Endothelial cell of umbilical vein (primary cell): ENCODE data around the gene NT5C1A. TPM values are rescaled to one million over a fixed set of nuclear protein-coding genes. Genes with fewer than 3 reads are reported as not detected.

Experiments used
- BruUV-seq: library from RNA; stranded (reverse); fragments of 400-500 nt; replicated peaks from 2 replicates; lab custom pipeline; 2021; lab: Mats Ljungman, UMichigan
- CTCF ChIA-PET: fragments of 300-600, 350-600 bp; sonication (Branson Sonifier 250); formaldehyde crosslinking; loops from one replicate; lab custom pipeline; 2021; ENCODE audit warnings: antibody characterized with exemption, inconsistent platforms; lab: Charles Lee
- POLR2A ChIA-PET: fragments of 300-600, 350-600 bp; sonication (Branson Sonifier 250); formaldehyde crosslinking; loops from one replicate; lab custom pipeline; 2021; ENCODE audit warnings: antibody characterized with exemption, inconsistent platforms; lab: Charles Lee
- DNase-seq: peaks from one replicate; pipeline ENCODE4 v3.0.0-alpha.2; 2011; ENCODE audit warnings: low read depth, low spot score
- FAIRE-seq: peaks from 2 replicates; lab custom pipeline; 2011; peaks lifted over from hg19 to GRCh38; lab: Jason Lieb, UNC
- H2AFZ ChIP-seq: 2 replicates; pipeline ENCODE4 v1.6.0; 2012; ENCODE audit warnings: low read depth, low read length, control low read depth, inconsistent platforms
- H3K27ac ChIP-seq: 2 replicates; pipeline ENCODE4 v1.5.1; 2011; ENCODE audit warnings: low read depth, mild to moderate bottlenecking, control low read depth, low read length, moderate library complexity; ENCODE audit not compliant: insufficient read depth
- H3K27me3 ChIP-seq, 2 experiments: 2 replicates each; pipeline versions ENCODE4 v1.6.0 to v1.6.1; 2011; ENCODE audit warnings: low read length in 2 of 2, mixed read lengths in 1 of 2; ENCODE audit not compliant: control insufficient read depth in 2 of 2, insufficient read depth in 2 of 2
- H3K36me3 ChIP-seq, 2 experiments: 2 replicates in 1 of 2; 3 replicates in 1 of 2; pipeline ENCODE4 v1.5.1; 2011; ENCODE audit warnings: low read length in 2 of 2, mild to moderate bottlenecking in 1 of 2, moderate library complexity in 1 of 2; ENCODE audit not compliant: control insufficient read depth in 2 of 2, insufficient read depth in 2 of 2; ENCODE audit errors: extremely low read depth in 1 of 2
- H3K4me1 ChIP-seq: 3 replicates; pipeline ENCODE4 v1.5.1; 2011; ENCODE audit warnings: mild to moderate bottlenecking, low read length; ENCODE audit not compliant: control insufficient read depth, insufficient read depth; ENCODE audit errors: extremely low read depth
- H3K4me2 ChIP-seq: 2 replicates; pipeline ENCODE4 v1.6.1; 2011; ENCODE audit warnings: low read length, control low read depth, mixed read lengths; ENCODE audit not compliant: insufficient read depth
- H3K4me3 ChIP-seq, 3 experiments: fragments of 200-600 bp in 1 of 3; sonication (generic), shearing (Covaris generic) in 1 of 3; replicated peaks in 1 of 3; 2 replicates each; pipeline ENCODE4 v1.5.1; 2011 to 2016; ENCODE audit warnings: control low read depth in 3 of 3, low read length in 3 of 3, mild to moderate bottlenecking in 2 of 3, inconsistent platforms in 1 of 3, low read depth in 1 of 3, moderate library complexity in 1 of 3; ENCODE audit not compliant: insufficient read depth in 1 of 3
- H3K79me2 ChIP-seq: 2 replicates; pipeline ENCODE4 v1.6.0; 2012; ENCODE audit warnings: low read length, inconsistent platforms; ENCODE audit not compliant: control insufficient read depth, insufficient read depth
- H3K9ac ChIP-seq: replicated peaks from 2 replicates; pipeline ENCODE3; 2011; ENCODE audit warnings: low read length, control low read depth; ENCODE audit not compliant: insufficient read depth; ENCODE audit errors: extremely low read depth
- H3K9me1 ChIP-seq: replicated peaks from 3 replicates; pipeline ENCODE4 v1.6.0; 2011; ENCODE audit warnings: mild to moderate bottlenecking, low read length; ENCODE audit not compliant: control insufficient read depth, insufficient read depth; ENCODE audit errors: extremely low read depth
- H3K9me3 ChIP-seq: replicated peaks from 2 replicates; pipeline ENCODE4 v1.5.1; 2012; ENCODE audit warnings: low read length, inconsistent platforms; ENCODE audit not compliant: control insufficient read depth, insufficient read depth
- H4K20me1 ChIP-seq: replicated peaks from 2 replicates; pipeline ENCODE3; 2011; ENCODE audit warnings: mild to moderate bottlenecking, low read length; ENCODE audit not compliant: control insufficient read depth, insufficient read depth; ENCODE audit errors: extremely low read depth
- CTCF ChIP-seq, 2 donors: IDR thresholded peaks; 1 replicate in 1 of 2; 2 replicates in 1 of 2; pipeline ENCODE4 v1.5.1; 2011; ENCODE audit warnings: low read length in 2 of 2, mild to moderate bottlenecking in 2 of 2, moderate library complexity in 2 of 2, control low read depth in 1 of 2, inconsistent platforms in 1 of 2, low read depth in 1 of 2; ENCODE audit not compliant: insufficient read depth in 1 of 2; ENCODE audit errors: extremely low read depth in 1 of 2
- EZH2 ChIP-seq: IDR thresholded peaks from 2 replicates; pipeline ENCODE4 v1.6.1; 2012; ENCODE audit warnings: borderline replicate concordance, low read depth, mild to moderate bottlenecking, moderate library complexity, low read length, inconsistent platforms; ENCODE audit not compliant: severe bottlenecking
- FOS ChIP-seq: IDR thresholded peaks from 2 replicates; pipeline ENCODE4 v1.6.1; 2011; ENCODE audit warnings: mild to moderate bottlenecking, low read length, moderate library complexity, borderline replicate concordance; ENCODE audit not compliant: insufficient read depth
- GATA2 ChIP-seq: IDR thresholded peaks from 2 replicates; pipeline ENCODE4 v1.7.0; 2011; ENCODE audit warnings: low read depth, mild to moderate bottlenecking, moderate library complexity, mixed read lengths, low read length; ENCODE audit not compliant: insufficient read length, insufficient read depth
- JUN ChIP-seq: IDR thresholded peaks from 2 replicates; pipeline ENCODE4 v1.6.1; 2011; ENCODE audit warnings: borderline replicate concordance, low read depth; ENCODE audit not compliant: insufficient read length, insufficient read depth
- MAX ChIP-seq: IDR thresholded peaks from 2 replicates; pipeline ENCODE4 v1.6.1; 2011; ENCODE audit not compliant: insufficient read depth, insufficient read length
- MYC ChIP-seq: IDR thresholded peaks from one replicate; pipeline ENCODE4 v1.6.1; 2011; ENCODE audit warnings: mild to moderate bottlenecking, low read depth, low read length
- POLR2A ChIP-seq: IDR thresholded peaks from 2 replicates; pipeline ENCODE4 v1.6.1; 2012; ENCODE audit warnings: low read depth, mild to moderate bottlenecking, control low read depth, low read length
- POLR2AphosphoS5 ChIP-seq: IDR thresholded peaks from 2 replicates; pipeline ENCODE4 v1.6.1; 2012; ENCODE audit warnings: low read depth, mild to moderate bottlenecking, control low read depth, low read length, moderate library complexity; ENCODE audit not compliant: insufficient read depth
- dilution Hi-C: fragments of 300-500 bp; cut with MboI; formaldehyde crosslinking; loops from one replicate; pipeline ENCODE4 v1.15.0; 2019; ENCODE audit warnings: low sequenced_read_pairs; ENCODE audit not compliant: extremely low pct_ligation_motif_present
- intact Hi-C: fragments of 100-400 bp; cut with micrococcal nuclease; formaldehyde crosslinking; loops from one replicate; pipeline ENCODE4 v1.10.0; 2022
- polyA plus RNA-seq, 4 experiments: library from polyadenylated mRNA; depleted of rRNA in 3 of 4; stranded (reverse) in 3 of 4; unstranded in 1 of 4; fragments of >200 nt; gene quantifications; 2 replicates each; pipeline versions ENCODE4 v1.2.1 to v1.2.3, GENCODE V29; 2011 to 2012; ENCODE audit warnings: missing spikeins in 1 of 4
- total RNA-seq: library from RNA; stranded (reverse); gene quantifications from 2 replicates; pipeline ENCODE4 v1.2.3, GENCODE V29; 2021

Gene NT5C1A
- total and polyA plus RNA-seq, 2 donors (not counting 3 experiments of a cell fraction or from before 2014, with no cell fraction given) = not detected

- Histone ChIP-seq H3K79me2 (no peaks in the 10 kb centered on the region), H4K20me1 (no peaks in the 10 kb centered on the region), H3K4me3 (no peak overlapping the region), H3K9me1 (no peaks in the 10 kb centered on the region), H3K4me2 (no peak overlapping the region), H3K9ac (no peak overlapping the region), H2AFZ (no peak overlapping the region), H3K9me3 (no peaks in the 10 kb centered on the region), H3K4me1 (no peaks in the 10 kb centered on the region), H3K27me3 (peaks cover 54 to 65% of the 10 kb centered on the region in 2 experiments), H3K27ac (no peak overlapping the region), H3K36me3 (no peaks in the 10 kb centered on the region)
- intact Hi-C loops (no loop called here), dilution Hi-C loops (no loop called here)
- TF ChIP-seq POLR2A (no peak), MYC (no peak), GATA2 (no peak), CTCF (IDR thresholded peaks at IDR 0.05; ENCODE audit: extremely low read depth in 1 of 2, insufficient read depth in 1 of 2, low read depth in 1 of 2, low read length in 2 of 2) (no peak), FOS (no peak), MAX (no peak), EZH2 (no peak), JUN (no peak), POLR2AphosphoS5 (no peak)
- ChIA-PET CTCF (interaction anchor here (0.8 to 3.1 kb wide), 4 partner anchors 9 to 26 kb away, joined by 4 to 14 read pairs (median 8); no protein-coding TSS in a partner anchor), POLR2A (no interaction called here)
- BruUV-seq = no TSS peak
- no peak for FAIRE-seq
- DNase-seq = no peak
These were observed 39.6 kb downstream of the NT5C1A start for GRCh38 chr1:39632323-39632681.
